ENCODE data around the gene ATAD2B. TPM values are rescaled to one million over a fixed set of nuclear protein-coding genes. Genes with fewer than 3 reads are reported as not detected.

Gene ATAD2B
- total RNA-seq, 1 donor: 17.4 TPM

DNA sequence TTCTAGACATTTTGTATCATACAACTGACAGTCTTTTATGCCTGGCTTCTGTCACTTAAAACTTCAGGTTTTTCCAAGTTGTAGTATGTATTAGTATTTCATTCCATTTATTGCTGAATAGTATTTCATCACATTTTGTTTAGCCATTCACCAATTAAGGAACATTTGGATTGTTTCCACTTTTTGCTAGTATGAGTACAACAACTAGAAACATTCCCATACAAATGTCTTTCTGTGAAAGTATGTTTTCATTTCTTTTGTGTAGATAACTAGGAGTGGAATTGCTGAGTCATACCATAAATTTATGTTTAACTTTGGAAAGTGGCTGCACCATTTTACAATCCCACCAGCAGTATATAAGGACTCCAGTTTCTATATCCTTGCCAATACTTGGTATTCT, 135.9 kb downstream of the ATAD2B start:
- no peak overlapping the region for H3K4me3 ChIP-seq (ENCODE audit: insufficient read depth, low read length)
- no peaks in the 10 kb centered on the region for H3K27me3 ChIP-seq (ENCODE audit: insufficient read depth, low read length)
- TF ChIP-seq, protein P1, sequence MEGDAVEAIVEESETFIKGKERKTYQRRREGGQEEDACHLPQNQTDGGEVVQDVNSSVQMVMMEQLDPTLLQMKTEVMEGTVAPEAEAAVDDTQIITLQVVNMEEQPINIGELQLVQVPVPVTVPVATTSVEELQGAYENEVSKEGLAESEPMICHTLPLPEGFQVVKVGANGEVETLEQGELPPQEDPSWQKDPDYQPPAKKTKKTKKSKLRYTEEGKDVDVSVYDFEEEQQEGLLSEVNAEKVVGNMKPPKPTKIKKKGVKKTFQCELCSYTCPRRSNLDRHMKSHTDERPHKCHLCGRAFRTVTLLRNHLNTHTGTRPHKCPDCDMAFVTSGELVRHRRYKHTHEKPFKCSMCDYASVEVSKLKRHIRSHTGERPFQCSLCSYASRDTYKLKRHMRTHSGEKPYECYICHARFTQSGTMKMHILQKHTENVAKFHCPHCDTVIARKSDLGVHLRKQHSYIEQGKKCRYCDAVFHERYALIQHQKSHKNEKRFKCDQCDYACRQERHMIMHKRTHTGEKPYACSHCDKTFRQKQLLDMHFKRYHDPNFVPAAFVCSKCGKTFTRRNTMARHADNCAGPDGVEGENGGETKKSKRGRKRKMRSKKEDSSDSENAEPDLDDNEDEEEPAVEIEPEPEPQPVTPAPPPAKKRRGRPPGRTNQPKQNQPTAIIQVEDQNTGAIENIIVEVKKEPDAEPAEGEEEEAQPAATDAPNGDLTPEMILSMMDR (IDR thresholded peaks at IDR 0.05; ENCODE audit: extremely low read depth, low read depth, low read length): no peak
- DNase-seq (ENCODE audit: insufficient read length, low spot score, missing footprints): no peak
- peak overlapping the region; percentile 65 for H3K27ac ChIP-seq (ENCODE audit: low read depth, low read length)
- H3K4me2 ChIP-seq (ENCODE audit: insufficient read depth, low read length): peak overlapping the region; percentile 34
- H3K36me3 ChIP-seq (ENCODE audit: insufficient read depth, low read length): peaks cover 2% of the 10 kb centered on the region
- H3K79me2 ChIP-seq (ENCODE audit: insufficient read depth, low read length): no peaks in the 10 kb centered on the region
- no peaks in the 10 kb centered on the region for H3K9me3 ChIP-seq (ENCODE audit: low read depth, low read length)
- no peak overlapping the region for H2AFZ ChIP-seq (ENCODE audit: low read length)
- H3K4me1 ChIP-seq (ENCODE audit: insufficient read depth, low read length): peaks cover 11% of the 10 kb centered on the region
- H4K20me1 ChIP-seq (ENCODE audit: insufficient read depth, low read length): no peaks in the 10 kb centered on the region

DNA sequence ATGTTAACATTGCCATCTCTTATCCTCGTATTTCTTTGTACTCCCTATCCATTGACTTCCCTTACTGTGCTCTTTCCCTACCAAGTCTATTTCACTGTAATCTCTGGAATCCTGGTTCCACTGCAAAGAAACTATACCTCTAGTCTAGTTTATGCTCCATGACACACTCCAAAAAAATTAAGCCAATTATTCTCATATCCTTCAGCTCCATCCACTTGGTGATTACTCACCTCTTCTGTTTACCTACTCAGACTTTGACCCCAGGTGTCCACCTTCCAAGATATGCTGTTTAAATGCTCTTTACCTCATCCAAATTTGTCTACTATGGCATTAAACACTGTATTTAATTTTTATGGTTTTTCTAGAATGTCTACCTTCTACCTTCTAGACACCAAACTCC, 137.9 kb downstream of the ATAD2B start:
- Histone ChIP-seq H3K27ac (ENCODE audit: low read depth, low read length) (no peak overlapping the region), H4K20me1 (ENCODE audit: insufficient read depth, low read length) (no peaks in the 10 kb centered on the region), H3K4me1 (ENCODE audit: insufficient read depth, low read length) (peaks cover 11% of the 10 kb centered on the region), H3K36me3 (ENCODE audit: insufficient read depth, low read length) (peaks cover 6% of the 10 kb centered on the region), H3K79me2 (ENCODE audit: insufficient read depth, low read length) (no peaks in the 10 kb centered on the region), H3K4me3 (ENCODE audit: insufficient read depth, low read length) (no peak overlapping the region), H3K4me2 (ENCODE audit: insufficient read depth, low read length) (no peak overlapping the region), H3K27me3 (ENCODE audit: insufficient read depth, low read length) (no peaks in the 10 kb centered on the region), H2AFZ (ENCODE audit: low read length) (no peak overlapping the region), H3K9me3 (ENCODE audit: low read depth, low read length) (no peaks in the 10 kb centered on the region)
- TF ChIP-seq, protein P1 (IDR thresholded peaks at IDR 0.05; ENCODE audit: extremely low read depth, low read depth, low read length): no peak
- no peak for DNase-seq (ENCODE audit: insufficient read length, low spot score, missing footprints)

DNA sequence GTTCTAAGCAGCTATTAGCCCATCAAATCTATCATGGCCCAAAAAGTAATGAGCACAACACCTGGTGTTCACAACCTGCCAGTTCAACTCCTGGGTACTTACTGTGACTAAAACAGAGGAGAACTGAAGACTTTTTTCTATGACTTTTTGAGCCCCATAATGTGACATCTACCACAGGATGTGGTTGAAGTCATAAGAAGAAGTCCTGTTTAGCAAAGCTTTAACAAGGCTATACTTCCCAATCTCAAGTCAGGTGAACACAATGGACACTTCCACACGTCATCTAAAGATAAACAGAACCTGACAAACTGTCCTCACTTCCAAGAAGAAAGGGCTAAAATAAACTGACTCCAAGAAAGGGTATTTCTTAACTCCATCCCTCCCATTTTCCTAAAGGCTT, 138.8 kb downstream of the ATAD2B start:
- peaks cover 6% of the 10 kb centered on the region for H3K36me3 ChIP-seq (ENCODE audit: insufficient read depth, low read length)
- DNase-seq (ENCODE audit: insufficient read length, low spot score, missing footprints): no peak
- no peaks in the 10 kb centered on the region for H4K20me1 ChIP-seq (ENCODE audit: insufficient read depth, low read length)
- H2AFZ ChIP-seq (ENCODE audit: low read length): no peak overlapping the region
- no peaks in the 10 kb centered on the region for H3K79me2 ChIP-seq (ENCODE audit: insufficient read depth, low read length)
- H3K27ac ChIP-seq (ENCODE audit: low read depth, low read length): no peak overlapping the region
- no peak overlapping the region for H3K4me3 ChIP-seq (ENCODE audit: insufficient read depth, low read length)
- H3K27me3 ChIP-seq (ENCODE audit: insufficient read depth, low read length): no peaks in the 10 kb centered on the region
- H3K9me3 ChIP-seq (ENCODE audit: low read depth, low read length): no peaks in the 10 kb centered on the region
- H3K4me2 ChIP-seq (ENCODE audit: insufficient read depth, low read length): no peak overlapping the region
- TF ChIP-seq, protein P1 (IDR thresholded peaks at IDR 0.05; ENCODE audit: extremely low read depth, low read depth, low read length): no peak
- H3K4me1 ChIP-seq (ENCODE audit: insufficient read depth, low read length): peaks cover 11% of the 10 kb centered on the region

DNA sequence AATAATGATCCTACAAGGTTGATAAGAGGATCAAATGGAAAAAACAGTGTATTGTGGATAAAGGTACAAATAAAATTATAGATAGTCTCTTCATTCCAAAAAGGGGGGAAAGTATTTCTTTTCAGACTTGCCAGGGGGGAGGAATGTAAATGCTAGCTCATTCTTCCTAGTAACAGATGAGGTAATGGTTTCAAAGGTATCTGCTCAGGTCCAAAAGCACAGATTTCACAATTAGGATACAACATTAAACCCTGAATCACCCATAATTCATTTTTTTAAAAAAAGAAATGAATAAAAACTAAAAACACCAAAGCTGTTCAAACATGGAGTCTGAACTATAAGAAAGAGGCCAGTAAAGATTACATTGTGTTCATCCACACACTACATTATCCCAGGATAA, 142.0 kb downstream of the ATAD2B start:
- H3K9me3 ChIP-seq (ENCODE audit: low read depth, low read length): no peaks in the 10 kb centered on the region
- TF ChIP-seq, protein P1 (IDR thresholded peaks at IDR 0.05; ENCODE audit: extremely low read depth, low read depth, low read length): no peak
- no peak overlapping the region for H2AFZ ChIP-seq (ENCODE audit: low read length)
- no peak overlapping the region for H3K27ac ChIP-seq (ENCODE audit: low read depth, low read length)
- no peaks in the 10 kb centered on the region for H3K79me2 ChIP-seq (ENCODE audit: insufficient read depth, low read length)
- no peak overlapping the region for H3K4me3 ChIP-seq (ENCODE audit: insufficient read depth, low read length)
- H4K20me1 ChIP-seq (ENCODE audit: insufficient read depth, low read length): no peaks in the 10 kb centered on the region
- H3K4me2 ChIP-seq (ENCODE audit: insufficient read depth, low read length): no peak overlapping the region
- H3K4me1 ChIP-seq (ENCODE audit: insufficient read depth, low read length): peaks cover 3% of the 10 kb centered on the region
- DNase-seq (ENCODE audit: insufficient read length, low spot score, missing footprints): no peak
- peaks cover 6% of the 10 kb centered on the region for H3K36me3 ChIP-seq (ENCODE audit: insufficient read depth, low read length)
- no peaks in the 10 kb centered on the region for H3K27me3 ChIP-seq (ENCODE audit: insufficient read depth, low read length)

Data from osteoblast (primary cell).